ENCODE results near the gene ALDH1A2. TPM values are rescaled to one million over a fixed set of nuclear protein-coding genes. Genes with fewer than 3 reads are reported as not detected.

The ALDH1A2 gene
- total RNA-seq, 1 donor from 2014 or later: 27.3 TPM

DNA sequence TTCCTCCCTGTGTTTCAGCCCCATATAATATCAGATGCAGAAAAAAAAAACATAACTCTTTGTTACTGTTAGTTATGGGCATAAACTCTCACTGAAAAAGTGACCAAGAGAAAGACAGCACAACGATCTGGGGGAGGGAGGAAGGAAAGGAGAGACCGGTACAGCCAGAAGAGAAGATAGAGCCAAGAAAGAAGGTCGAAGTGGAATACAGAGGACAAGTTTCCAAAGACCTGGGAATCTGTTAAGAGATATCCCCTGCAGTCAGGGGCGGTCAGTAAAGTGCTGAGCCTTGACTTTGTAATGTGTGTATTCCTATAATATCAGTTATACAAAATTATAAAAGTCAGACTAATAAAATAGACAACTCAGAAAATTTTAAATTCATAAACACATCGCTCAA, 3.3 kb downstream of the ALDH1A2 start:
- DNase-seq: no peak
- peaks cover 82% of the 10 kb centered on the region for H3K27me3 ChIP-seq
- intact Hi-C loops (cut with DNase I): no loop called here

GRCh38 chr15:58060575-58060974, 4.9 kb downstream of the ALDH1A2 start:
- H3K27me3 ChIP-seq: peaks cover 66% of the 10 kb centered on the region
- ATAC-seq (no peak), DNase-seq (no peak)
- intact Hi-C loops (cut with DNase I): no loop called here
- no peaks in the 10 kb centered on the region for H3K36me3 ChIP-seq
- H3K9me3 ChIP-seq: no peaks in the 10 kb centered on the region
- H3K4me1 ChIP-seq: no peaks in the 10 kb centered on the region
- no peak overlapping the region for H3K27ac ChIP-seq
- no peak overlapping the region for H3K4me3 ChIP-seq
- TF ChIP-seq, protein P1, sequence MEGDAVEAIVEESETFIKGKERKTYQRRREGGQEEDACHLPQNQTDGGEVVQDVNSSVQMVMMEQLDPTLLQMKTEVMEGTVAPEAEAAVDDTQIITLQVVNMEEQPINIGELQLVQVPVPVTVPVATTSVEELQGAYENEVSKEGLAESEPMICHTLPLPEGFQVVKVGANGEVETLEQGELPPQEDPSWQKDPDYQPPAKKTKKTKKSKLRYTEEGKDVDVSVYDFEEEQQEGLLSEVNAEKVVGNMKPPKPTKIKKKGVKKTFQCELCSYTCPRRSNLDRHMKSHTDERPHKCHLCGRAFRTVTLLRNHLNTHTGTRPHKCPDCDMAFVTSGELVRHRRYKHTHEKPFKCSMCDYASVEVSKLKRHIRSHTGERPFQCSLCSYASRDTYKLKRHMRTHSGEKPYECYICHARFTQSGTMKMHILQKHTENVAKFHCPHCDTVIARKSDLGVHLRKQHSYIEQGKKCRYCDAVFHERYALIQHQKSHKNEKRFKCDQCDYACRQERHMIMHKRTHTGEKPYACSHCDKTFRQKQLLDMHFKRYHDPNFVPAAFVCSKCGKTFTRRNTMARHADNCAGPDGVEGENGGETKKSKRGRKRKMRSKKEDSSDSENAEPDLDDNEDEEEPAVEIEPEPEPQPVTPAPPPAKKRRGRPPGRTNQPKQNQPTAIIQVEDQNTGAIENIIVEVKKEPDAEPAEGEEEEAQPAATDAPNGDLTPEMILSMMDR (IDR thresholded peaks at IDR 0.05): no peak

More for the DNA sequence above, 3.3 kb downstream of the ALDH1A2 start:
- Histone ChIP-seq H3K36me3 (no peaks in the 10 kb centered on the region), H3K9me3 (no peaks in the 10 kb centered on the region), H3K27ac (no peak overlapping the region), H3K4me1 (peaks cover 10% of the 10 kb centered on the region), H3K4me3 (no peak overlapping the region)
- ATAC-seq: no peak
- TF ChIP-seq, protein P1 (IDR thresholded peaks at IDR 0.05): no peak

GRCh38 chr15:58058729-58059128, 6.8 kb downstream of the ALDH1A2 start:
- H3K27me3 ChIP-seq: peaks cover 54% of the 10 kb centered on the region
- TF ChIP-seq, protein P1 (IDR thresholded peaks at IDR 0.05): no peak
- DNase-seq (no peak), ATAC-seq (no peak)
- H3K4me1 ChIP-seq: no peaks in the 10 kb centered on the region
- no peak overlapping the region for H3K4me3 ChIP-seq
- no peaks in the 10 kb centered on the region for H3K36me3 ChIP-seq
- H3K27ac ChIP-seq: no peak overlapping the region
- H3K9me3 ChIP-seq: no peaks in the 10 kb centered on the region
- intact Hi-C loops (cut with DNase I): no loop called here

DNA sequence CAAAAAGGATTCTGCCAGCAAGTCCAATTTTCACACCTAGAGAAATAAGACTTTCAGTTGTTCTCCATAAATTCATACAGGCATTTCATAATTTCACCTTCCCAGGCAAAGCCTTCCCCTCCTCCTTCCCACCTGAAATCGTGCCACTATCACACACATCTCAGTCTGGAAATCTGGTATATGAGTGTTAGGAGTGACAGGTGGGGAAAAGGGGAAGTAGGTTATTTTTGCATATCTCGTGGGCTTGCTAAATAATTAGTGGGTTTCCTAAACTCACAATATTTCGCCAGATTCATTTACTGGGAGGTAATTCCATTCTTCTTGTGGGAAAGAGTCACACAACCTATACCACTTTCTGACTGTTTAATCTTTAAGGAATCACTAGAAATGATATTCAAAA, 7.4 kb downstream of the ALDH1A2 start:
- ATAC-seq: no peak
- peaks cover 47% of the 10 kb centered on the region for H3K27me3 ChIP-seq
- no peaks in the 10 kb centered on the region for H3K9me3 ChIP-seq
- H3K4me3 ChIP-seq: no peak overlapping the region
- H3K27ac ChIP-seq: no peak overlapping the region
- DNase-seq: no peak
- TF ChIP-seq, protein P1 (IDR thresholded peaks at IDR 0.05): no peak
- intact Hi-C loops (cut with DNase I): no loop called here
- no peaks in the 10 kb centered on the region for H3K4me1 ChIP-seq
- no peaks in the 10 kb centered on the region for H3K36me3 ChIP-seq

DNA sequence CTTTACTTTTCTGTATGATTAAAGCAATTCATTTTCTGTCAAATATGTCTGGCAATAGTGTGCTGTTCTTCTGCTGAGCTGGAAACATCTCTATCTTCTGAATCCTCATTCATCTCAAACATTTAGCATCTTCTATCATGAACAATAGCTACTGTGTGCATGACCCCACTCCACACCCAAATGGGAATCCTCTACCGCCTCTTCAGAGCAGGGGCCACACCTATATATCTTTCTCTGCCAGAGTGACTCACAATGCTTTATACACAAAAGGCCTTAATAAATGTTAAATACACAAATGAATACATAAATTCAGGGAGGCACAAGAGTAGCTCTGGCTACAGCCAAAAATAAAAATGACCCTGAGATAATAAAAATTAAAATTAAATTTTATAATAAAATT, 8.0 kb downstream of the ALDH1A2 start:
- Histone ChIP-seq H3K9me3 (no peaks in the 10 kb centered on the region), H3K4me3 (no peak overlapping the region), H3K27ac (no peak overlapping the region), H3K36me3 (no peaks in the 10 kb centered on the region), H3K27me3 (peaks cover 42% of the 10 kb centered on the region), H3K4me1 (no peaks in the 10 kb centered on the region)
- intact Hi-C loops (cut with DNase I): no loop called here
- ATAC-seq (no peak), DNase-seq (no peak)
- TF ChIP-seq, protein P1 (IDR thresholded peaks at IDR 0.05): no peak

DNA sequence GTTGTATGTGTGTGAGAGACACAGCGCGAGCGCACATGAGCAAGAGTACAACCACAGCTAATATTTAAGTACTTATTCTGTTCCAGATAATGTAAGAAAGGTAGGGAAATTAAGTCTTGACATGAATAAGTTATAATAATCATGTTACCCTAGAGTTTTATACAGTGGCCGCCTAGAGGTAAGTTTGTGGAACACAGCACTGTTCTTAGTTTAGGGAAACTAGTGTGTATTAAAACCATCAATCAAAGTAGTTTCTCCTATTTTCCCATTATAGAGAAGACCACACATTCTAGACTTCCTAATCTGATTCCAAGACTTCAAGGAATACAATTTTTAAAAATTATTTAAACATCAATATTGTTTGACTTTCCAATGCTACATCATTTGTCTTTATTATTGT, 9.5 kb downstream of the ALDH1A2 start:
- Histone ChIP-seq H3K36me3 (no peaks in the 10 kb centered on the region), H3K9me3 (no peaks in the 10 kb centered on the region), H3K27me3 (peaks cover 30% of the 10 kb centered on the region), H3K4me3 (no peak overlapping the region), H3K4me1 (no peaks in the 10 kb centered on the region), H3K27ac (no peak overlapping the region)
- DNase-seq (no peak), ATAC-seq (no peak)
- intact Hi-C loops (cut with DNase I): no loop called here
- TF ChIP-seq, protein P1 (IDR thresholded peaks at IDR 0.05): peak; percentile 10

Data from upper lobe of right lung (tissue), 1 donor.